IPS DF 4.7 (cell line): ENCODE data around the gene GLI1.
"Not testable (repeated sequence)": the region's sequence is repeated elsewhere in the genome, so short reads cannot be mapped to it uniquely, and the experiment has no call there.

ENCODE experiments used
- DNase-seq: peaks from one replicate; pipeline ENCODE4 v3.0.0-alpha.2; 2013; ENCODE audit warnings: low spot score; ENCODE audit errors: extremely low read depth

Gene GLI1

DNA sequence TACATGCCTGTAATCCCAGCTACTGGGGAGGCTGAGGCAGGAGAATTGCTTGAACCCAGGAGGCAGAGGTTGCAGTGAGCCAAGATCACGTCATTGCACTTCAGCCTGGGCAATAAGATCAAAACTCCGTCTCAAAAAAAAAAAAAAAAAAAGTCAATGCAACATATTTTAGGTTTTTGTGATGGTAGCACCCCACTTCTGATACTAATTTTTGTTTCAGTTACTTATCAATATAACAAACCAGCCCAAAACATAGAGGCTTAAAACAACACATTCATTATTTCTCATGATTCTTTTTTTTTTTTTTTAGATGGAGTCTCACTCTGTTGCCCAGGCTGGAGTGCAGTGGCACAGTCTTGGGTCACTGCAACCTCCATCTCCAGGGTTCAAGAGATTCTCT is 18.2 kb upstream of the GLI1 start:
- DNase-seq, result not testable (repeated sequence)

DNA sequence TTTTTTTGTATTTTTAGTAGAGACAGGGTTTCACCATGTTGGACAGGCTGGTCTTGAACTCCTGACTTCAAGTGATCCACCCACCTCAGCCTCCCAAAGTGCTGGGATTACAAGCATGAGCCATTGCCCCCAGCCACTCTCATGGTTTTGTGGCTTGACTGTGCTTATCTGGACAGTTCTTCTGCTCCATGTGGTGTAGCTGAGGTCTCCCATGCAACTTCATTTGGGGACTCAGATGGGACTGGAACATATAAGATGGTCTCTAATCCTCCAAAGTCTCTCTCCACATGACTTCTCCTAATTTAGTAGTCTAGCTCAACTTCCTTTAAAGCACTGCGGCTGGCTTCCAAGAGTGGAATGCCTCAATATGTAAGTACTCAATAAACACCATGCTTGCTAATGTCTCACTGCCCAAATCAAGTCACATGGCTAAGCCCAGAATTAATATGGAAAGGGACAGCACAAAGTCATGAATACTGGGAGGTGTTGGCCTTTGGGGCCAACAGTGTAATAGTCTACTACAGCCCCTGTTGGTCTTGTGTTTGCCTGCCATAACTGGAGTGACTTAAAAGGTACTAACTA is 17.6 kb upstream of the GLI1 start:
- no peak for DNase-seq

DNA sequence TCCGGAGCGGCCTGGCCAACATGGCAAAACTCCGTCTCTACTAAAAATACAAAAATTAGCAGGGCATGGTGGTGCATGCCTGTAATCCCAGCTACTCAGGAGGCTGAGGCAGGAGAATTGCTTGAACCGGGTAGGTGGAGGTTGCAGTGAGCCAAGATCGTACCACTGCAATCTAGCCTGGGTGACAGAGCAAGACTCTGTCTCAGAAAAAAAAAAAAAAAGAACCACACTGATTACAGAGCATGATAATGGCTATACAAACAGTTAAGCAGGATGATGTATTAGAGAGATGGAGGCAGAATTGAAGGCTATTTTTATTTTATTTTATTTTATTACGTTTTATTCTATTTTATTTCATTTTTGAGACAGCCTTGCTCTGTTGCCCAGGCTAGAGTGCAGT is 15.2 kb upstream of the GLI1 start:
- not testable (repeated sequence) for DNase-seq

DNA sequence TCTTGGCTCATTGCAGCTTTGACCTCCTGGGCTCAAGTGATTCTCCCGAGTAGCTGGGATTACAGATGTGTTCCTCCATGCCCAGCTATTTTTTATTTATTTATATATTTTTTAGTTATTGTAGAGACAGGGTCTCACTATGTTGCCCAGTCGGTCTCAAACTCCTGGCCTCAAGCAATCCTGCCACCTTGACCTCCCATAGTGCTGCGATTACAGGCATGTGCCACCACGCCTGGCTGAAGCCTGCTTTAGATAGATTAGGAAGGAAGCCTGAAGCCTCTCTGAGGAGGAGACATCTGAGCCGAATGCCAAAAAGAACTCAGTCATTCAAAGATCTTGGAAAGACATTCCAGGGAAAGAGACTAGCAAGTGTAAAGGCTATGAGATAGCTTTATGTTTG is 14.8 kb upstream of the GLI1 start:
- no peak for DNase-seq

DNA sequence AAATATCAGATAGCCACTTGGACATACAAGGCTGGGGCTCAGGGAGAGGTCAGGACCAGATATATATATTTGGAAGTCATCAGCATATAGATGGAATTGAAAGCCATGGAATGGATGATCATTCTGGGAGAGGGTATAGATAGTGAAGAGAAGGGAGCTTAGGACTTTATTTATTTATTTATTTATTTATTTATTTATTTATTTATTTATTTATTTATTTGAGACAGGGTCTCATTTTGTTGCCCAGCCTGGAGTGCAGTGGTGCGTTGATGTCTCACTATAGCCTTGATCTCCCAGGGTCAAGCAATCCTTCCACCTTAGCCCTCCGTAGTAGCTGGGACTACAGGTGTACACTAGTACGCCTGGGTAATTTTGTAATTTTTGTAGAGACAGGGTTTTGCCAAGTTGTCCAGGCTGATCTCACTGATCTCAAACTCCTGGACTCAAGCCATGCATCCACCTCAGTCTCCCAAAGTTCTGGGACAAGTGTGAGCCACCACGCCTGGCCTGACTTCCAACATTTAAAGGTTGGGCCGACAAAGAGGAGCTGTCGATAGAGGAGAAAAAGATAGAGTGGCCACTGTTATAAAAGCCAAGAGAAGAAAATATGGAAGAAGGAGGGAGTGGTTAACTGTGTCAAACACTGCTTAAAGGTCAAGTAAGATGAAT is 13.2 kb upstream of the GLI1 start:
- no peak for DNase-seq

DNA sequence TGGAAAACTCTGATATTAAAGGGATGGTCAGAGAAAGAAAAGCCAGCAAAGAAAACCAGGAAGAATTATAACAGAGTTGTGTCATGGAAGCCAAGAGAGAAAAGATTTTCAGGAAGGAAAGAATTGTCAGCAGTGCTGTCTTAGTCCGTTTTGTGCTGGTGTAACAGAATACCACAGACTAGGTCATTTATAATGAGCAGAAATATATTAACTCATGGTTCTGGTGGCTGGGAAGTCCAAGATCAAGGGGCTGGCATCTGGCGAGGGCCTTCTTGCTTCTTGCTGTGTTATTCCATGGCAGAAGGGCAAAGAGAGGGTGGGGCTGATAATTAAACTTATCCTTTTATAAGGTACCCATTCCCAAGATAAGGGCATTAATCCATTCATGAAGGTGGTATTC is 10.9 kb upstream of the GLI1 start:
- DNase-seq, result no peak

DNA sequence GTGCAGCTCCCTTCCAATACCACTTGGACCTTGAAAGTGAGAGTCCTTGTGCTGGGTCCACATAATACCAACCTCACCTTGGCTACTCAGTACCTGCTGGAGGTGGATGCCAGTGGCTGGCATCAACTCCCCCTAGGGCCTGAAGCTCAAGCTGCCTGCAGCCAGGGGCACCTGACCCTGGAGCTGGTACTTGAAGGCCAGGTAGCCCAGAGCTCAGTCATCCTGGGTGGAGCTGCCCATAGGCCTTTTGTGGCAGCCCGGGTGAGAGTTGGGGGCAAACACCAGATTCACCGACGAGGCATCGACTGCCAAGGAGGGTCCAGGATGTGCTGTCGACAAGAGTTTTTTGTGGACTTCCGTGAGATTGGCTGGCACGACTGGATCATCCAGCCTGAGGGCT is 10.2 kb upstream of the GLI1 start:
- DNase-seq, result no peak

DNA sequence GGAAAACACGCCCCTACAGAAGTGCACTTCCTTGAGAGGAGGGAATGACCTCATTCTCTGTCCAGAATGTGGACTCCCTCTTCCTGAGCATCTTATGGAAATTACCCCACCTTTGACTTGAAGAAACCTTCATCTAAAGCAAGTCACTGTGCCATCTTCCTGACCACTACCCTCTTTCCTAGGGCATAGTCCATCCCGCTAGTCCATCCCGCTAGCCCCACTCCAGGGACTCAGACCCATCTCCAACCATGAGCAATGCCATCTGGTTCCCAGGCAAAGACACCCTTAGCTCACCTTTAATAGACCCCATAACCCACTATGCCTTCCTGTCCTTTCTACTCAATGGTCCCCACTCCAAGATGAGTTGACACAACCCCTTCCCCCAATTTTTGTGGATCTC is 9.5 kb upstream of the GLI1 start:
- DNase-seq, result no peak

DNA sequence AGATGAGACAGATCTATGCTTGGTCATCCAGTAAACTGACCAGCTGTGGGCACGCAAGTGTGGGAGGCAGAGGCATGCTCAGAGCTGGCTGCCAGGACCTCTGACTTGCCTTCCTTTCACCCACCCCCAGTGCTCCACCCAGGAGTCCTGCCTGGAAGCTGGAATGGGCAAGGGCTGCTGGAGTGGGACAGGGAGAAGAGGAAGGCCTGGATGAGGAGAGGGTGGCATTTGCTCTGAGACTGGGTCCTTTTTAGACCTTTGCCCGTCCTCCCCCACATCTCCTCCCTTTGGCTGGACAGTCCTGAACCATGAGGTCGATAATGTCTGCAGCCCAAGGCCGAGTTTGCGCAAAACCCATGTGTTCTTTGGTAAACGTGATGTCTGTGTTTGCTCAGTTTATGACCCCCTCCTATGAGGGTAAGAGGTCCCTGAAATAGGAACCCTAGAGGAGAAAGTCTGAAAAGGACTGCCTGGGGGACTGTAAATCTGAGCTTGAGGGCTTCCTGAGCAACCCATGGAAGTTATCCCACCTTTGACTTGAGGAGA is 8.3 kb upstream of the GLI1 start:
- DNase-seq, result no peak

DNA sequence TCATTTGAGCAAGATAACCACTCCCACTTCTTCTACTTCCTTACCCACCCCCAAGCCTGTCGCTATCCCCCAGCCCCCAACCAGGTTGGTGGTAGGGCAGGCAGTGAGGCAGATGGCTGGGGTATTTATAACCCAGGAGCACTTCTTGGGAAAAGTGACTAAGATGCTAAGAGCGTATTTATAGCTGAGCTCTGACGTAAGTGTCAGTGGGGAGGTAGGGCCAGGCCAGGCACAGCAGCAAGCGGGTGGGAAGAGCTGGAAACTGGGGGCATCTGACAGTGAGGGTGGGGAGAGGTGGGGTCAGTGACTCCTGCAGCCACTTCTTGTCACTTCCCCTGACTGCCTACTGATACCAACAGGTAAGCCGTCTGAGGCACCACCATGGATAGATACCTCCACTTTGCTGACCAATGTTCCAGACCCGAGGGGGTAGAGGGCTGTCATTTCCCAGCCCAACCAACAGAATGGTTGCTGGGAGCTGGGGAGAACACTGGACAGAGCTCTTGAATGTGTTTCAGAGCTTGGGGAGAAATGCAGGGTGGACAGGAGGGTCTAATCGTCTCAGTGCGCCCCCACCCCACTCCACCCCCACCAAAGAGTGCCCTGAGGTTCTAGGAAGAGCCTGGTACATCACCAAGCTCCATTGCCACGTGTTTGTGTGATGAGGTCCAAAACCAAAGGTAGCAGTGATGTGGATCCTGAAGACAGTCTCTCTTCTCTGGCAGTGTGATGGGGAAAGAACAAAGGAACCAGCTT is 7.2 kb upstream of the GLI1 start:
- no peak for DNase-seq

DNA sequence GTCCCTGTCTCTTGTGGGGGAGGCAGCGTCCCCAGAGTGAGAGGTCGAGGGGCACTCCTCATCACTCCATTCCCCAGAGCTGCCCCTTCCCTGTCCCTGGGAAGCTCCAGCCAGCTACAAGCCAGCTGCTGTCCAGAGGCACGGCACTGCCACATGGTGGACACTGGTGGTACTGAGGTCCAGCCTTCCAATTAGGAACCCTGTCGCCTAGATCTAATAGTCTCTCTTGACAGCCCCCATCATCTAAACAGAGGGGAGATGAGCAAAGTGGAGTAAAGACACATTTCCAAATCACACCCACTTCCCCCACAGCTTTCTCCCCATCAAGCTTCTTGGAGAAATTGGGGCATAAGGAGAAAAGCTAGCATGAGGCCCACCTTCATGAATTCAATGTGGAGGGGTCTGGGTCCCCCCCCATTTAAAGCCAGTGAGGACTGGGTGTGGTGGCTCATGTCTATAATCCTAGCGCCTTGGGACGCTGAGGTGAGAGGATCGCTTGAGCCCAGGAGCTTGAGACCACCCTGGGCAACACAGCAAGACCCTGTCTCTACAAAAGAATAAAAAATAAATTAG is 6.6 kb upstream of the GLI1 start:
- no peak for DNase-seq

DNA sequence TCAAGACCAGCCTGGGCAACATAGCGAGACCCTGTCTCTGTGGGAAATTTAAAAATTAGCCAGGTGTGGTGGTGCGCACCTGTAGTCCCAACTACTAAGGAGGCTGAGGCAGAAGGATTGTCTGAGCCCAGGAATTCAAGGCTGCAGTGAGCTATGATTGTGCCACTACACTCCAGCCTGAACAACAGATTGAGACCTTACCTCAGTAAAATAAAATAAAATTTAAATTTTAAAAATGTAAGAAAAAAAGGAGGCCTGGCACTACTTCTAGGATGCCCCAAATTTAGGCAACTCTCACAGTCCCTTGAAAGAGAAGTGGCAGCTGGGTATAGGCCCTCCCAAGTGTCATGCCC is 5.4 kb upstream of the GLI1 start:
- DNase-seq, result no peak

DNA sequence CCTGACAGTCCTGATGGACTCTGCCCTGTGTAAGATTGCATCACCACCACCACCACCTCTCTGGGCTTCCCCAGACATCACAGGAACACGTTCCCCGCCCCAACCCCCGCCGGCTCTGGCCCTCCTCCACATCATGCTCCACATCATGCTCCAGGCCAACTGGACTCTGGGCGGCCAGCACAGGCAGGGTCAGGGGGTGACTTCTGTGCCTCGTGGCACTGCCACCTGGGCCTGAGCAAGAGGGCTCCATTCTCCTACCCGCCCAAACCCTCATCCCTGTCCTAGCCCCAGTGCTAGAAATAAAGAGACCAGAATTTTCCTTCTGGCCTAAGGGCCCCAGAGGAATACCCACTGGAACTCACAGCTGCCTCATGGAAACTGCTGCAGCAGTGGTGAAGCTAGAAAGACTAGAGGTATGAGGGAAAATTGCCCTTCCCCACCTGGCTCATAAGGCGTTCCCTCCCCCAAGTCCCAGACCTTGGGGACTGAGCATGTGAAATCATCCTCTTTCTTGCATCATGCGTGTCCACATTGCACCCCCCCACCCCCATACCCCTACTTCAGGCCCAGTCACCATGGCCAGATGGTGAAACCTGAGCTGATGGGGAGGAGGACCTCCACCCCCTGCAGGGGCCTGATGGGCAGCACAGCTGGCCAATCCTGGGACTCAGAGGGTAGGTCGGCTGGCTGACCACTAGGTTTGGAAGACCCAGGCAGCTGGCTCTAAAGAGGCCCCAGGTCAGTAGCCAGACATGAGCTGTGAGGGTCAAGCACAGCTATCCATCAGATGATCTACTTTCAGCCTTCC is 4.8 kb upstream of the GLI1 start, which contains the start of gene INHBE:
Gene INHBE (plus strand): TSS at position 742 of the 808 bp plus-strand sequence. CDS start 230 bp downstream, outside the sequence.
- no peak for DNase-seq

DNA sequence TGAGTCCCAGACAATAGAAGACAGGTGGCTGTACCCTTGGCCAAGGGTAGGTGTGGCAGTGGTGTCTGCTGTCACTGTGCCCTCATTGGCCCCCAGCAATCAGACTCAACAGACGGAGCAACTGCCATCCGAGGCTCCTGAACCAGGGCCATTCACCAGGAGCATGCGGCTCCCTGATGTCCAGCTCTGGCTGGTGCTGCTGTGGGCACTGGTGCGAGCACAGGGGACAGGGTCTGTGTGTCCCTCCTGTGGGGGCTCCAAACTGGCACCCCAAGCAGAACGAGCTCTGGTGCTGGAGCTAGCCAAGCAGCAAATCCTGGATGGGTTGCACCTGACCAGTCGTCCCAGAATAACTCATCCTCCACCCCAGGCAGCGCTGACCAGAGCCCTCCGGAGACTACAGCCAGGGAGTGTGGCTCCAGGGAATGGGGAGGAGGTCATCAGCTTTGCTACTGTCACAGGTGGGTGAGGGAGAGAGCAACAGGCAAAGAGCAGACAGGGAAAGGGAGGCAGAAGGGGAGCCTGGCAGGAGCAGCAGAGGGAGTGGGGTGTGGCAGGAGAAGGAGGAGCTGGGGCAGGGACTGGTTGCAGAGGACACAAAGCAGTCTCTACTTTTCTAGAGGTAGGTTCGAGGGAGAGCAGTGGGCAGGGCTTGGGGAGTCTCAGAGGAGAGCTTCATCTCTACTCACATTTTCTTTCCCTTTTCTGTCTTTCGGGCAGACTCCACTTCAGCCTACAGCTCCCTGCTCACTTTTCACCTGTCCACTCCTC is 4.0 kb upstream of the GLI1 start:
- DNase-seq, result no peak

DNA sequence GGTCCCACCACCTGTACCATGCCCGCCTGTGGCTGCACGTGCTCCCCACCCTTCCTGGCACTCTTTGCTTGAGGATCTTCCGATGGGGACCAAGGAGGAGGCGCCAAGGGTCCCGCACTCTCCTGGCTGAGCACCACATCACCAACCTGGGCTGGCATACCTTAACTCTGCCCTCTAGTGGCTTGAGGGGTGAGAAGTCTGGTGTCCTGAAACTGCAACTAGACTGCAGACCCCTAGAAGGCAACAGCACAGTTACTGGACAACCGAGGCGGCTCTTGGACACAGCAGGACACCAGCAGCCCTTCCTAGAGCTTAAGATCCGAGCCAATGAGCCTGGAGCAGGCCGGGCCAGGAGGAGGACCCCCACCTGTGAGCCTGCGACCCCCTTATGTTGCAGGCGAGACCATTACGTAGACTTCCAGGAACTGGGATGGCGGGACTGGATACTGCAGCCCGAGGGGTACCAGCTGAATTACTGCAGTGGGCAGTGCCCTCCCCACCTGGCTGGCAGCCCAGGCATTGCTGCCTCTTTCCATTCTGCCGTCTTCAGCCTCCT is 3.4 kb upstream of the GLI1 start:
- DNase-seq, result no peak

DNA sequence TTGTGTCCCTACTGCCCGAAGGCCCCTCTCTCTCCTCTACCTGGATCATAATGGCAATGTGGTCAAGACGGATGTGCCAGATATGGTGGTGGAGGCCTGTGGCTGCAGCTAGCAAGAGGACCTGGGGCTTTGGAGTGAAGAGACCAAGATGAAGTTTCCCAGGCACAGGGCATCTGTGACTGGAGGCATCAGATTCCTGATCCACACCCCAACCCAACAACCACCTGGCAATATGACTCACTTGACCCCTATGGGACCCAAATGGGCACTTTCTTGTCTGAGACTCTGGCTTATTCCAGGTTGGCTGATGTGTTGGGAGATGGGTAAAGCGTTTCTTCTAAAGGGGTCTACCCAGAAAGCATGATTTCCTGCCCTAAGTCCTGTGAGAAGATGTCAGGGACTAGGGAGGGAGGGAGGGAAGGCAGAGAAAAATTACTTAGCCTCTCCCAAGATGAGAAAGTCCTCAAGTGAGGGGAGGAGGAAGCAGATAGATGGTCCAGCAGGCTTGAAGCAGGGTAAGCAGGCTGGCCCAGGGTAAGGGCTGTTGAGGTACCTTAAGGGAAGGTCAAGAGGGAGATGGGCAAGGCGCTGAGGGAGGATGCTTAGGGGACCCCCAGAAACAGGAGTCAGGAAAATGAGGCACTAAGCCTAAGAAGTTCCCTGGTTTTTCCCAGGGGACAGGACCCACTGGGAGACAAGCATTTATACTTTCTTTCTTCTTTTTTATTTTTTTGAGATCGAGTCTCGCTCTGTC is 2.7 kb upstream of the GLI1 start:
- DNase-seq, result no peak

DNA sequence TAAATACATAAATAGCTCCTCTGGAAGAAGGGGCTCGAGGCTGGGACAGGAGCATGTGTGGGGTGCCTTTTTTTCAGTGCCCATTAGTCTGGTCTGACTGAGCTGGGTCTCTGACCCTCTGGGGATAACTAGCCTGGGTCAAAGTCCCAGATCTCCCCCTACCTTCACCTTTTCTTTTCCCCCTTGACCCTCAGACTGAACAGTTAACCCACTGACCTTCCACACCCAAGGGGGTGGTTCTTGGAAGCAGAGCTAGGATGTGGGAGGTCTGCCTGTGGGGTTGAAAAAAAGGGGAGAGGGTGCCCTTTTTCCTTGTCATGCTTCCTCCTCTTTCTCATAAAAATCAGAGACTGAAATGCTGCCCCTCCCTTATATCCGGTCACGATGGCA is 925 bp upstream of the GLI1 start:
- no peak for DNase-seq

DNA sequence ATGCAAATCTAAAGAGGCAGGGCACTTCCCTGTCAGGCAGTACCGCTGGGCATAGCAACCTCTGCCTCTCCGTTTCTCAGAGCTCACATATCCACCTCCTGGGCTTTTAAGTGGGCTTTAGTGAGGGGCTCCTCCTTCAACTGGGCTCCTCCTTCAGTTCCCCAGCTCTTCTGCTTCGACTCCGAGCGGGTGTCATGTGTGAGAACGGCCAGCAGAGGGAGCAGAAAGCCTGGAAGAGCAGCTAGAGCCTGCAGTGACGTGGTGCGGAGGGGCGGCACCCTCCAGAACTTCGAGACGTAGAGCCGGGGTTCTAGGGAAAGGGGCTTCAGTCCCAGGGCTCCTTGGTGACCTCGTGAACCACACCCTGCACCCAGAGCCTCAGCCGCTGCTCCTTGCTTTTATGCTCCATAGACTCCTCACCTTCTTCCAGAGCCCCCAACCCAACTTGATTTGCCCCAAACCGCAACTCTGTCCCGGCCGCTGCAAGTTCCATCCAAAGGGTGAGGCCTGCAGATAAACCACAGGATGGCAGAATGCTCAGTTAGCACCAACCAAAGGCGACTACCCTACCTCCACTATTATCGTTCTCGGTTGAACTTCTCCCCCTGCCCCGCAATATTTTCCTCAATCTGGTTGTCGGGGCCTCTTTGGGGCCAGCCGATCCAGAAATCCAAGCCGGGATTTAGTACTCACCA is 383 bp upstream of the GLI1 start:
- peak; percentile 98 for DNase-seq

DNA sequence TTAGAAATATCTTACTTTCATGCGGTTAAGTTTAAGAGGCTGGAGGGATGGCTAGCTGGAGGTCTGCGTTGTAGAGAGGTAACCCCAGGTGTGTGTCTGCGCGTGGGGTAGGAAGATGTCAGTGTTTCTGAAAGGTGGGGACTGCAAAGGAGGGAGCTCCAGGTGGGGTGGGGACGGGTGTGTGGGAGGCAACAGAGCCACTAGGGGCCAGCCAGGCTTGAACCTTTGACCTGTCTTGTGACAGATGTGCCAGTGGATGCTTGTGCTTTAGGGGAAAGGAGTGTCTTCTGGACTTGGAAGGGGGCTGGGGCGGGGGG is 841 bp downstream of the GLI1 start:
- no peak for DNase-seq
